Inferior parietal cortex (tissue), 1 donor: Measurements from ENCODE around the gene TNPO3.
"Not testable (repeated sequence)": the region's sequence is repeated elsewhere in the genome, so short reads cannot be mapped to it uniquely, and the experiment has no call there.

Experiments used
- DNase-seq: peaks from one replicate; pipeline ENCODE4 v3.0.0-alpha.2; 2016; ENCODE audit errors: extremely low spot score

The TNPO3 gene

GRCh38 chr7:128961030-128961659, 93.8 kb downstream of the TNPO3 start:
- DNase-seq = no peak

- DNase-seq = no peak
Observed at GRCh38 chr7:128959296-128959695, 95.6 kb downstream of the TNPO3 start.

- DNase-seq = no peak
Observed at GRCh38 chr7:128955981-128956380, 98.9 kb downstream of the TNPO3 start.

GRCh38 chr7:128954830-128955802, 99.8 kb downstream of the TNPO3 start:
- no peak for DNase-seq

- no peak for DNase-seq
Observed at GRCh38 chr7:128954150-128954549, 100.8 kb downstream of the TNPO3 start.

- DNase-seq = no peak
Observed at GRCh38 chr7:128951296-128951695, 103.6 kb downstream of the TNPO3 start.

DNA sequence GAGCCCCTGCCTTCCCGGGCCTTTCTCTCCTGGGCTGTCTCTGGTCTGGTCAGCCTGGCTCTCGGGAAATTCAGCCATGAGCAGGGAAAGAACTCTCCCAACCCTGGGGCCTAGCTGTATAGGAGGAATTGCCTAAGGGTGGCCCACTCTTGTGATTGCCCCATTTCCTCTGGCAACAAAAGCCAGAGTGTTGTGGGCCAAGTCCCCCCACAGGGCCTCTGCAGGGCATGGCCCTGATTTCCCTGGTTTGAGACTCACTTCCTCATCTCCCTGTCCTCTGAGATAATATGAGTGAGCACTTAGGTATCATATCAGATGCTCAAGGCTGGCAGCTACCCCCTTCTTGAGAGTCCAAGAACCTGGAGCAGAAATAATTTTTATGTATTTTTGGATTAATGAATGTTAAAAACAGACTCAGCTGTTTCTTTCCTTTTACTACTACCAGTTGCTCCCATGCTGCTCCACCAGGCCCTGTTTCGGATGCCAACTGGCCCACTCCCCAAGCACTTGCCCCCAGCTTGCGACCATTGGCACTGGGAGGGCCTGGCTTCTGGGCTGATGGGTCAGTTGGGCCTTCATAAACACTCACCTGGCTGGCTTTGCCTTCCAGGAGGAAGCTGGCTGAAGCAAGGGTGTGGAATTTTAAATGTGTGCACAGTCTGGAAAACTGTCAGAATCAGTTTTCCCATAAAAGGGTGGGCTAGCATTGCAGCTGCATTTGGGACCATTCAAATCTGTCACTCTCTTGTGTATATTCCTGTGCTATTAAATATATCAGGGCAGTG, 105.7 kb downstream of the TNPO3 start:
- DNase-seq = no peak

DNA sequence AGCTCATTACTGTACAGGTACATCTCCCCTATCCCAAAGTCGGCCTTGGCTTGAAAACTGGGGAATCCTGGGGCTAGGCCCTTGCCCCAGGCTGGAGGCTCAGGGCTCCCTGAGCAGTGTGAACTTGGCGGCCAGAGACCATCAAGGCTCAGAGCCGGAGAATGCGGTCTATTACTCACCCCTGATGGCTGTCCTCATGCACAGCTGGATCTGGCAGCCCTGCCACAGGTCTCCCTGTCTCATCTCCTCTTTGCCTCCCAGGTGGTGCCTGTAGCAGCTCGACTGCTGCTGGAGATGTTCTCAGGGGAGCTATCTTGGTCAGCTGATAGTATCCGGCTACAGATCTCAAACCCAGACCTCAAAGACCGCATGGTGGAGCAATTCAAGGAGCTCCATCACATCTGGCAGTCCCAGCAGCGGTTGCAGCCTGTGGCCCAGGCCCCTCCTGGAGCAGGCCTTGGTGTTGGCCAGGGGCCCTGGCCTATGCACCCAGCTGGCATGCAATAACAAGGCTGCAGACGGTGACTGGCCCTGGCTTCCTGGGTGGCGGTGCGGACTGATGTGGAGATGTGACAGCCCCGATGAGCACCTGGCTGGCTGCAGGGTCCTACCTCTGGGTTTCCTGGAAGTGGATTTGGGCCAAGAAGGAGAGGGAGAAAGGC, 106.5 kb downstream of the TNPO3 start:
- DNase-seq = no peak

- no peak for DNase-seq
Observed at GRCh38 chr7:128947854-128948253, 107.1 kb downstream of the TNPO3 start.

- DNase-seq = no peak
Observed at GRCh38 chr7:128946936-128947830, 107.7 kb downstream of the TNPO3 start.

- DNase-seq = no peak
Observed at GRCh38 chr7:128945668-128946366, 109.1 kb downstream of the TNPO3 start.

DNA sequence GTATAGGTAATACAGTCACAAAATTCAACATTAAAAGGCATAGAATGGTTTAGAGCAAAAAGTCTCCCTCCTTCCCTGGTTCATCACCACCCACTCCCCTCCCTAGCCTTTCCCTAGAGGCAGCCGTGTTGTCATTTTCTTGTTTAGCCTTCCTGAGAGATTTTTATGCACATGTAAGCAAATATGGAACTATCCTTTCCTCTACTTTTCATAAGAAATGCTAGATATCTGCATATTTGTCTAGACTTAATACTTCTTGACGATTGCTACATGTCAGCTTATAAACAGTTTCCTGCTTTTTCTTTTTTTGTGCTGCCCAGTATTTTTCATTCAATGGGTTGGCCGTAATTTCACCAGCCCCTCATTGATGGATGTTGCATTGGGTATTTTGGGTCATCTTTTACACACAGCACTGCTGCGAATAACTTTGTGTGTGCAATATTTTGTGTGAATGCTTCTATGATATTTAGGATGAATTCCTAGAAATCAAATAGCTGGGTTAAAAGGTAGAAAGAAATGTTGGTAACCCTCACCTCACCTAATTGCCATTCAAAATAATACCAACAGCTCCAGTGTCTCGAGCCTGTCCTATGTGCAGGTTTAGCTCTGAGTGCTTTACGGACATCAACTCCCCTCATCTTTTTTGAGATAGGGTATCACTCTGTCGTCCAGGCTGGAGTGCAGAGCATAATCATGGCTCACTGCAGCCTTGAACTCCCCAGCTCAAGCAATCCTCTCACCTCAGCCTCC, 110.2 kb downstream of the TNPO3 start:
- no peak for DNase-seq

GRCh38 chr7:128943251-128943650, 111.7 kb downstream of the TNPO3 start:
- DNase-seq = not testable (repeated sequence)

GRCh38 chr7:128941946-128942526, 112.9 kb downstream of the TNPO3 start:
- DNase-seq = no peak

GRCh38 chr7:128941323-128941890, 113.5 kb downstream of the TNPO3 start:
- no peak for DNase-seq

GRCh38 chr7:128940494-128941322, 114.2 kb downstream of the TNPO3 start:
- DNase-seq = no peak

GRCh38 chr7:128939861-128940410, 115.0 kb downstream of the TNPO3 start:
- no peak for DNase-seq
